SK-N-MC (cell line): Measurements from ENCODE around the gene LRRC4C.
"Not testable (repeated sequence)": the region's sequence is repeated elsewhere in the genome, so short reads cannot be mapped to it uniquely, and the experiment has no call there.

Experiments
- EZH2 ChIP-seq: fragments of 200-600 bp; sonication (generic); IDR thresholded peaks from one replicate; pipeline ENCODE4 v1.6.1; 2017; ENCODE audit warnings: antibody characterized with exemption
- FOXP2 ChIP-seq: optimal IDR thresholded peaks from 2 replicates; pipeline ENCODE3; 2011; ENCODE audit warnings: mild to moderate bottlenecking, moderate library complexity; ENCODE audit not compliant: insufficient read depth; ENCODE audit errors: extremely low read length, control extremely low read depth
- POLR2AphosphoS5 ChIP-seq: IDR thresholded peaks from 2 replicates; pipeline ENCODE4 v1.6.1; 2012; ENCODE audit warnings: mild to moderate bottlenecking, low read depth, low read length, borderline replicate concordance

GRCh38 chr11:40910774-40911173 is 548.7 kb downstream of the LRRC4C start:
- not testable (repeated sequence) for TF ChIP-seq POLR2AphosphoS5, EZH2, FOXP2
